ENCODE results near the gene SWI5.

DNA sequence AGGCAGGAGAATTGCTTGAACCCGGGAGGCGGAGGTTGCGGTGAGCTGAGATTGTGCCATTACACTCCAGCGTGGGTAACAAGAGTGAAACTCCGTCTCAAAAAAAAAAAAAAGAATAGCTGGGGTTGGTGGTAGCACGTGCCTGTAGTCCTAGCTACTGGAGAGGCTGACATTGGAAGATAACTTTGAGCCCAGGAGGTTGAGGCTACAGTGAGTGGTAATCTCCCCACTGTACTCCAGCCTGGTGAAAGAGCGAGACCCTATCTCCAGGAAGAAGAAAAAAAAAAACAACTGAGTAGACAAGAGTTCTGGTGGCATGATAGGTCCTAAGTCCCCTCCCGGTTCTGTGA is 26.5 kb upstream of the SWI5 start:
- TF ChIP-seq EP300 (IDR thresholded peaks at IDR 0.05) (no peak), POLR2AphosphoS5 (IDR thresholded peaks at IDR 0.05) (no peak)
